K562 (cell line): ENCODE results near the gene GPC3. TPM values are rescaled to one million over a fixed set of nuclear protein-coding genes. Genes with fewer than 3 reads are reported as not detected.

ENCODE experiments used
- ATAC-seq: fragments of 200-7000 bp; cut with Tn5 transposase; 3 replicates; pipeline ENCODE4 v1.9.1; 2020; ENCODE audit warnings: moderate library complexity
- BruUV-seq: library from RNA; stranded (reverse); fragments of 400-500 nt; replicated peaks from 2 replicates; lab custom pipeline; 2021; lab: Mats Ljungman, UMichigan
- CTCF ChIA-PET: fragments of 300-600 bp; formaldehyde crosslinking; extraction: SDS; loops from one replicate; lab custom pipeline; 2021; ENCODE audit warnings: low intra/inter-chr PET ratio; lab: Yijun Ruan, JAX
- POLR2A ChIA-PET: fragments of 300-600, 350-650 bp; sonication (Branson Sonifier 250); formaldehyde crosslinking; extraction: SDS; loops from one replicate; lab custom pipeline; 2021; ENCODE audit warnings: antibody characterized with exemption, inconsistent platforms; lab: Yijun Ruan, JAX
- DNase-seq, 4 experiments: peaks; one replicate each; pipeline versions ENCODE4 v3.0.0 to v3.0.0-alpha.2; 2011 to 2018; ENCODE audit warnings: low spot score in 3 of 4, mixed read lengths in 3 of 4; ENCODE audit errors: extremely low read depth in 1 of 4
- FAIRE-seq: peaks from 2 replicates; lab custom pipeline; 2011; peaks lifted over from hg19 to GRCh38; lab: Jason Lieb, UNC
- H2AFZ ChIP-seq: 2 replicates; pipeline ENCODE4 v1.6.0; 2011; ENCODE audit warnings: low read depth, low read length, control low read depth, inconsistent platforms
- H3K27ac ChIP-seq: fragments of 200-600 bp; 3 replicates; pipeline ENCODE4 v1.8.0; 2011; ENCODE audit warnings: low read depth, mild to moderate bottlenecking, control low read depth, inconsistent platforms, low read length, moderate library complexity, mixed read lengths; ENCODE audit errors: extremely low read depth
- H3K27me3 ChIP-seq, 2 experiments: fragments of 300-600 bp in 1 of 2; 2 replicates in 1 of 2; 3 replicates in 1 of 2; pipeline versions ENCODE4 v1.6.0 to v1.8.0; 2011; ENCODE audit warnings: inconsistent platforms in 2 of 2, low read length in 2 of 2, mild to moderate bottlenecking in 1 of 2, mixed read lengths in 1 of 2, moderate library complexity in 1 of 2; ENCODE audit not compliant: control insufficient read depth in 2 of 2, insufficient read depth in 2 of 2
- H3K36me3 ChIP-seq: fragments of 300-600 bp; 3 replicates; pipeline ENCODE4 v1.8.0; 2011; ENCODE audit warnings: mild to moderate bottlenecking, low read length, inconsistent platforms; ENCODE audit not compliant: control insufficient read depth, insufficient read depth
- H3K4me1 ChIP-seq, 2 experiments: fragments of 200-600 bp in 1 of 2; replicated peaks in 1 of 2; 2 replicates in 1 of 2; 3 replicates in 1 of 2; pipeline versions ENCODE4 v1.5.1 to v1.8.0; 2011; ENCODE audit warnings: inconsistent platforms in 2 of 2, low read length in 2 of 2, mild to moderate bottlenecking in 1 of 2, mixed read lengths in 1 of 2, moderate library complexity in 1 of 2; ENCODE audit not compliant: control insufficient read depth in 2 of 2, insufficient read depth in 2 of 2
- H3K4me2 ChIP-seq: 2 replicates; pipeline ENCODE4 v1.6.1; 2011; ENCODE audit warnings: low read length, control low read depth, inconsistent platforms, mixed read lengths; ENCODE audit not compliant: insufficient read depth
- H3K4me3 ChIP-seq: fragments of 200-600 bp; sonication (generic), shearing (Covaris generic); 2 replicates; pipeline ENCODE4 v1.5.1; 2016; ENCODE audit warnings: control low read depth, inconsistent platforms
- H3K79me2 ChIP-seq: fragments of 200-600 bp; 3 replicates; pipeline ENCODE4 v1.8.0; 2011; ENCODE audit warnings: low read length, inconsistent platforms; ENCODE audit not compliant: control insufficient read depth, insufficient read depth
- H3K9ac ChIP-seq, 2 experiments: 2 replicates each; pipeline versions ENCODE4 v1.6.0 to v1.6.1; 2011; ENCODE audit warnings: low read depth in 2 of 2, low read length in 2 of 2, control low read depth in 1 of 2, inconsistent platforms in 1 of 2, mild to moderate bottlenecking in 1 of 2, mixed read lengths in 1 of 2; ENCODE audit not compliant: insufficient read depth in 1 of 2
- H3K9me1 ChIP-seq: one replicate; pipeline ENCODE4 v1.6.0; 2011; ENCODE audit warnings: inconsistent platforms, mild to moderate bottlenecking, low read length, moderate library complexity; ENCODE audit not compliant: control insufficient read depth, insufficient read depth
- H3K9me3 ChIP-seq: replicated peaks from 2 replicates; pipeline ENCODE4 v1.5.1; 2011; ENCODE audit warnings: low read depth, low read length, inconsistent platforms; ENCODE audit not compliant: control insufficient read depth, insufficient read depth
- H4K20me1 ChIP-seq: replicated peaks from 2 replicates; pipeline ENCODE4 v1.6.1; 2011; ENCODE audit warnings: low read length, inconsistent platforms, mixed read lengths; ENCODE audit not compliant: control insufficient read depth, insufficient read depth
- BRCA1 ChIP-seq, 2 experiments: fragments of 450-650 bp in 1 of 2; sonication (generic) in 1 of 2; formaldehyde crosslinking in 1 of 2; IDR thresholded peaks; 2 replicates each; pipeline versions ENCODE4 v1.5.0 to v1.6.1; 2017 to 2020; ENCODE audit warnings: mild to moderate bottlenecking in 1 of 2, missing genetic modification reagents in 1 of 2
- HDAC3 ChIP-seq: fragments of 450-650 bp; IDR thresholded peaks from 2 replicates; pipeline ENCODE4 v1.6.1; 2018; ENCODE audit warnings: borderline replicate concordance, mild to moderate bottlenecking, moderate library complexity; ENCODE audit not compliant: partially characterized antibody
- JUN ChIP-seq, 2 experiments: sonication (generic) in 1 of 2; formaldehyde crosslinking in 1 of 2; IDR thresholded peaks; 2 replicates each; pipeline versions ENCODE4 v1.6.1 to v1.8.0; 2012 to 2022; ENCODE audit warnings: borderline replicate concordance in 2 of 2, mild to moderate bottlenecking in 2 of 2, improper control_type of control experiment in 1 of 2, low read depth in 1 of 2, low read length in 1 of 2, missing genetic modification reagents in 1 of 2
- PHF8 ChIP-seq: fragments of 200-600 bp; sonication (generic); IDR thresholded peaks from 2 replicates; pipeline ENCODE4 v1.6.1; 2012; ENCODE audit warnings: mixed run types, mild to moderate bottlenecking, inconsistent platforms, low read length, moderate library complexity, borderline replicate concordance
- TCF7 ChIP-seq: sonication (generic); IDR thresholded peaks from 2 replicates; pipeline ENCODE4 v1.6.1; 2016; ENCODE audit warnings: antibody characterized with exemption, borderline replicate concordance
- ZNF212 ChIP-seq: fragments of 450-650 bp; formaldehyde crosslinking; IDR thresholded peaks from 2 replicates; pipeline ENCODE4 v1.4.0; 2020; ENCODE audit warnings: mild to moderate bottlenecking
- WGBS: fragments of 100-300 bp; shearing (Covaris generic); methylation state at CpG from one replicate; pipeline ENCODE4 v1.1.6; 2016; ENCODE audit warnings: low coverage, mixed read lengths; ENCODE audit not compliant: insufficient coverage; ENCODE audit errors: missing lambda C conversion rate; 5-methylcytosine and 5-hydroxymethylcytosine counted together
- in situ Hi-C: fragments of 300-500 bp; cut with MboI; formaldehyde crosslinking; loops from 4 replicates; pipeline ENCODE4 v1.15.0; 2018; ENCODE audit warnings: inconsistent platforms, mixed read lengths
- intact Hi-C: fragments of 100-400 bp; cut with micrococcal nuclease; formaldehyde crosslinking; loops from 2 replicates; pipeline ENCODE4 v1.14.2; 2022
- polyA plus RNA-seq, 8 experiments: library from polyadenylated mRNA; depleted of rRNA in 4 of 8; stranded (reverse) in 5 of 8; unstranded in 3 of 8; fragments of >200 nt; fragmentation: Nextera tagmentation in 2 of 8; fragmentation: Illumina TruSeq in 1 of 8; extraction: Ambion mirVana in 2 of 8; extraction: Trizol in 1 of 8; gene quantifications; 2 replicates each; pipeline versions ENCODE4 v1.2.1 to v1.2.3, GENCODE V29; 2011 to 2014; ENCODE audit warnings: inconsistent platforms in 1 of 8, missing spikeins in 1 of 8
- total RNA-seq, 7 experiments: library from RNA; depleted of rRNA in 6 of 7; stranded (reverse); fragments of >200 nt in 6 of 7; fragmentation: Illumina TruSeq in 2 of 7; extraction: Trizol in 2 of 7; gene quantifications; 2 replicates each; pipeline versions ENCODE4 v1.2.1 to v1.2.3, GENCODE V29; 2011 to 2021; ENCODE audit warnings: low replicate concordance in 1 of 7
- TF ChIP-seq, protein P1 (sequence below): fragments of 450-650 bp; formaldehyde crosslinking; IDR thresholded peaks from 2 replicates; pipeline ENCODE4 v1.4.0; 2022; ENCODE audit warnings: missing genetic modification characterization
- TF ChIP-seq, protein P2 (sequence below): fragments of 450-650 bp; conservative IDR thresholded peaks from 2 replicates; pipeline ENCODE4 v1.6.1; 2016; ENCODE audit warnings: missing genetic modification characterization, low read depth, mild to moderate bottlenecking, missing compliant biosample characterization, moderate library complexity

GPC3 gene
- total and polyA plus RNA-seq, 9 of the 15 experiments (the other 6 are each of a cell fraction or from before 2014, with no cell fraction given): 0.42 TPM; not detected in 8

DNA sequence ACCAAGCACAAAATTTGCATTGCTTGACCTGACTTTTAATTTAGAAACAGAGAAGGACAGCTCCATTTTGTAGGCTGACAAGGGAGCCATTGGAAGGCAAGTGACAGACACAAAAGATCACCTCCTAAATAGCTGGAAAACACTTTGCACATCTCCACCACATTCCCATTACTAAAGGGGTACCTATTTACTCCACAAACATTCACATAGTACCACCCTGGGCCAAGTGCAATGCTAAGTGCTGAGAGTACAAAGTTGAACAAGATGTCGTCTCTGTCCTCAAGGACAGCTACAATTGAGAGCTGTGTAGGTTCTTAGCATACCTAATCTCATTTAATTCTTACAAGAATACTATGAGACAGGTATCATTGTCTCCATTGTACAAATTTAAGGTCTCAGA lies 417.3 kb downstream of the GPC3 start:
- H3K4me2 ChIP-seq: no peak overlapping the region
- H3K4me1 ChIP-seq: no peaks in the 10 kb centered on the region
- H4K20me1 ChIP-seq: no peaks in the 10 kb centered on the region
- CTCF ChIA-PET: no interaction called here
- 0% methylated on average over 1 of the region's 1 CpG for WGBS
- intact Hi-C loops: no loop called here
- FAIRE-seq: no peak
- no peak overlapping the region for H3K27ac ChIP-seq
- H3K9me3 ChIP-seq: no peaks in the 10 kb centered on the region
- no peaks in the 10 kb centered on the region for H3K36me3 ChIP-seq
- H3K27me3 ChIP-seq: no peaks in the 10 kb centered on the region
- no peak for TF ChIP-seq TCF7
- TF ChIP-seq, protein P1, sequence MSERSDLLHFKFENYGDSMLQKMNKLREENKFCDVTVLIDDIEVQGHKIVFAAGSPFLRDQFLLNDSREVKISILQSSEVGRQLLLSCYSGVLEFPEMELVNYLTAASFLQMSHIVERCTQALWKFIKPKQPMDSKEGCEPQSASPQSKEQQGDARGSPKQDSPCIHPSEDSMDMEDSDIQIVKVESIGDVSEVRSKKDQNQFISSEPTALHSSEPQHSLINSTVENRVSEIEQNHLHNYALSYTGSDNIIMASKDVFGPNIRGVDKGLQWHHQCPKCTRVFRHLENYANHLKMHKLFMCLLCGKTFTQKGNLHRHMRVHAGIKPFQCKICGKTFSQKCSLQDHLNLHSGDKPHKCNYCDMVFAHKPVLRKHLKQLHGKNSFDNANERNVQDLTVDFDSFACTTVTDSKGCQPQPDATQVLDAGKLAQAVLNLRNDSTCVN: no peak
- no peak for TF ChIP-seq JUN (IDR thresholded peaks at IDR 0.05; ENCODE audit: borderline replicate concordance, low read depth, low read length)
- TF ChIP-seq JUN (CRISPR knock-in tag; IDR thresholded peaks at IDR 0.05; ENCODE audit: borderline replicate concordance): no peak
- no peak for TF ChIP-seq HDAC3
- TF ChIP-seq, protein P2, sequence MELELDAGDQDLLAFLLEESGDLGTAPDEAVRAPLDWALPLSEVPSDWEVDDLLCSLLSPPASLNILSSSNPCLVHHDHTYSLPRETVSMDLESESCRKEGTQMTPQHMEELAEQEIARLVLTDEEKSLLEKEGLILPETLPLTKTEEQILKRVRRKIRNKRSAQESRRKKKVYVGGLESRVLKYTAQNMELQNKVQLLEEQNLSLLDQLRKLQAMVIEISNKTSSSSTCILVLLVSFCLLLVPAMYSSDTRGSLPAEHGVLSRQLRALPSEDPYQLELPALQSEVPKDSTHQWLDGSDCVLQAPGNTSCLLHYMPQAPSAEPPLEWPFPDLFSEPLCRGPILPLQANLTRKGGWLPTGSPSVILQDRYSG (tag): no peak
- no peak for TF ChIP-seq BRCA1 (IDR thresholded peaks at IDR 0.05)
- TF ChIP-seq BRCA1 (CRISPR knock-in tag; IDR thresholded peaks at IDR 0.05): no peak
- no peak for TF ChIP-seq ZNF212 (CRISPR knock-in tag)
- no peak for TF ChIP-seq PHF8
- TF ChIP-seq, all 486 proteins: peak for 0
- no peak overlapping the region for H2AFZ ChIP-seq
- H3K79me2 ChIP-seq: no peaks in the 10 kb centered on the region
- in situ Hi-C loops: no loop called here
- no peak overlapping the region for H3K4me3 ChIP-seq
- no TSS peak for BruUV-seq
- POLR2A ChIA-PET: no interaction called here
- H3K9ac ChIP-seq: no peak overlapping the region
- no peak for ATAC-seq
- no peaks in the 10 kb centered on the region for H3K9me1 ChIP-seq
- DNase-seq: no peak
